Testis (tissue), 2 donors: ENCODE results near the gene PPM1K.

Source experiments
- CTCF ChIP-seq, 3 experiments: fragments of 450-650 bp in 2 of 3; fragments of 200-600 bp in 1 of 3; sonication (generic) in 1 of 3; IDR thresholded peaks; one replicate each; pipeline ENCODE4 v1.5.1; 2016 to 2019; ENCODE audit warnings: antibody characterized with exemption in 3 of 3, mild to moderate bottlenecking in 2 of 3, moderate library complexity in 1 of 3
- POLR2A ChIP-seq: fragments of 450-650 bp; IDR thresholded peaks from one replicate; pipeline ENCODE4 v1.6.1; 2017; ENCODE audit warnings: antibody characterized with exemption, mild to moderate bottlenecking, moderate library complexity

DNA sequence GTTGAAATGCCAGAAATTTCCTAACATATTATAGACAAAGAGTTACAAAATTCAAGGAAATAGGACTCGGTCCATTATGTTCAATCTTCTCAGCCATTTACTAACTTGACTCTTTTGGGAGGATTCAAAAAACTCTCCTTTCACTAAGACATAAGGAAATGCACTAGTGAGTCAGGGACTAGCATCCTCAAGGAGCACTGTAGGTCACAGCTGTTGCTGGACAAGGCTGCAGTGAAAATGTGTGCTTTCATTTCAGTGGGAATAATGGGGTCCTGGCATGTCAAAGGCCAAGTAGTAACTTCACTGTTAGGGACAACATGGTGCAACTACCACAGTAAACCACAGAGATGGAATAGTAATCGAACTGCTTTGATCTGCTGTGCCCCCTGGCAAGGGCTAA, 69.0 kb downstream of the PPM1K start:
- TF ChIP-seq CTCF (IDR thresholded peaks at IDR 0.05) (no peak), POLR2A (no peak)
